GM18511 (cell line): Measurements from ENCODE around the gene HOXC6.
A peak's percentile ranks its signal among the peaks of the same experiment; 100 is the strongest.
"Not testable (repeated sequence)": the region's sequence is repeated elsewhere in the genome, so short reads cannot be mapped to it uniquely, and the experiment has no call there.

ENCODE experiments used
- ATAC-seq: cut with Tn5 transposase; IDR thresholded peaks from one replicate; pipeline ENCODE4 v1.9.1; 2021; ENCODE audit warnings: mild to moderate bottlenecking, moderate library complexity; ENCODE audit not compliant: unreplicated experiment

The HOXC6 gene

DNA sequence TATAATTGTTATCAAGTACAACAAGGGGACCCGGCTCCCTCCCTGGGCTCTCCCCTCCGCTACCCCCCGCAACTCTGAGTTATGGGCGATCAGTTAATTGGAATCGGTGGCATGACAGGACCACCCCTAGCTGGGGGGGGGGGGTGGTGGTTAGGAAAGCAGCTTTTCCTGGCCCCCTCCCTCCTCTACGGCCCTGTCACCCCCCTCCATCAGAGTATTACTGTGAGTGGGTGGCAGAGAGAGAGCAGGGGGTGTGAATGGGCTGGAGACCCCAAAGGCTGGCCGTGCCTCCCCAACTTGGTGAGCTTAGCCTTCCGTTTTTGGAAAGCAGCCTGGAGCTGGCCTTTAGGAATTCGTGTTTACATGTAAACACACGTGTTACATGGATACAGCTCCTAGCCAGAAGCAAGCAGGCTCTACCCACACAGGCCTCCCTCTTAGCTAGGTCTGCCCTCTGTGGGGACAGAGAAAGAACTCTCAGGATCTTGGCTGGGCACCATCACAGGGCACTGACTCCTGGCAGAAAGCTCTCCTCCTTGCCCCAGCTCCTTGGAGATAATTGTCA, 24.3 kb downstream of the HOXC6 start:
- ATAC-seq, result peak; percentile 19

DNA sequence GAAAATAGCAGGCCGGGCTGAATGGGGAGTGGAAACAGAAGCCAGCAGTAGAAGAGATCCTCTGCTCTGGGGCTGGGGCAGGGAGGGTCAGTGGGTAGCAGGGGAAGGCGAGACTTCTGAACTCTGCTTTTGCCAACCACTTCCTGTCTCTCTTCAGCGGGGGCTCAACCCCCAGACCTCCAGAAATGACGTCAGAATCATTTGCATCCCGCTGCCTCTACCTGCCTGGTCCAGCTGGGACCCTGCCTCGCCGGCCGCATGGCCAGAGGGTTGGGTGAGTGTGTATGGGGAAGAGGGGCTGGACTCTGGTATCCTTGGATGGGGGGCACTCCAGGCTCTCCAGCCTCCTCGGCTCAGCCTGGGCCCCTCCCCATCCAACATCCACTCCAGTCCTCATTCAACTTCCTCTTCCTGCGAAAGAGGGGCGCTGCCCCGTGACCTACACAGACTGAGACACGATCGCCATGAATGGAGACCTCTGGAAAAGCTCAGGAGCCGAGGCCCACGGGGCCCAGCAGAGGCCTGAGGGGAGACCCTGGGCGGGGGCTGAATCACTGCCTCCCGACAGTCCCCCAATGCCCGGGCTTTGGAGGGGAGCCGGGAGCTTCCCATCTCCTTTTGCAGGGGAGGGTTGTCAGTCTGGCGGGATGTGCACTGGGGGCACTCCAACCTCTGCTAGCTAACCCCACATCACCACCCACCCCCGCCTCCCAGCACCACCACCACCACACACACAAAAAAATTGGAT, 24.9 kb downstream of the HOXC6 start:
- ATAC-seq, result peak; percentile 79

DNA sequence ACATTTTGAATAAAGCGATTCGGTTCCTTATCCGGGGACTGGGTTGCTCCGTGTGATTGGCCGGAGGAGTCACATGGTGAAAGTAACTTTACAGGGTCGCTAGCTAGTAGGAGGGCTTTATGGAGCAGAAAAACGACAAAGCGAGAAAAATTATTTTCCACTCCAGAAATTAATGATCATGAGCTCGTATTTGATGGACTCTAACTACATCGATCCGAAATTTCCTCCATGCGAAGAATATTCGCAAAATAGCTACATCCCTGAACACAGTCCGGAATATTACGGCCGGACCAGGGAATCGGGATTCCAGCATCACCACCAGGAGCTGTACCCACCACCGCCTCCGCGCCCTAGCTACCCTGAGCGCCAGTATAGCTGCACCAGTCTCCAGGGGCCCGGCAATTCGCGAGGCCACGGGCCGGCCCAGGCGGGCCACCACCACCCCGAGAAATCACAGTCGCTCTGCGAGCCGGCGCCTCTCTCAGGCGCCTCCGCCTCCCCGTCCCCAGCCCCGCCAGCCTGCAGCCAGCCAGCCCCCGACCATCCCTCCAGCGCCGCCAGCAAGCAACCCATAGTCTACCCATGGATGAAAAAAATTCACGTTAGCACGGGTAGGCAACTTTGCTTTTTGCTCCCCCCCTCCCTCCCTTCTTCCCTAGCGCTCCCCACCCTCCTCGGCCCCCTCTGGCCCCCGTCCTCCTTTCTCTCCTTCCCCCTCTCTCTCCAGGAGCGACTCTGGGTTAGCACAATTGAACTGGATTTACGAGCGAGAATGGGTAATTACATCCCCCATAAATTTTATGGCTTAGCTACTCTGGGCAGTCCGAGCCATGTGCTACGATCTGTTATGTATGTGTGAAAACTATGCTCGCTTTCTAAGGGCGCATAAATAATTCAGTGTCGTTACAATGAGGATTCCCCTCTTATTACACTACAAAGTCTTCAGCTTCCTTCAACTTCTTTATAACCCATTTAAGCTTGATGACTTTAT, 25.8 kb downstream of the HOXC6 start, which contains the start of gene HOXC4:
TSS of gene HOXC4 (plus strand) at position 85 of the 991 bp plus-strand sequence. CDS start at position 173, 88 bp downstream.
- ATAC-seq, result peak; percentile 60

DNA sequence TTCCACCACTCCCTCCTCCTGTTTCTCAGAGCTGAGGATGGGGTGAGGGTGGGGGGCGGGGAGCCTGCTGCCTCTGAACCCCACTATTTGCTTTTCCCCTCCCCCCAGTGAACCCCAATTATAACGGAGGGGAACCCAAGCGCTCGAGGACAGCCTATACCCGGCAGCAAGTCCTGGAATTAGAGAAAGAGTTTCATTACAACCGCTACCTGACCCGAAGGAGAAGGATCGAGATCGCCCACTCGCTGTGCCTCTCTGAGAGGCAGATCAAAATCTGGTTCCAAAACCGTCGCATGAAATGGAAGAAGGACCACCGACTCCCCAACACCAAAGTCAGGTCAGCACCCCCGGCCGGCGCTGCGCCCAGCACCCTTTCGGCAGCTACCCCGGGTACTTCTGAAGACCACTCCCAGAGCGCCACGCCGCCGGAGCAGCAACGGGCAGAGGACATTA, 26.5 kb downstream of the HOXC6 start:
- no peak for ATAC-seq

DNA sequence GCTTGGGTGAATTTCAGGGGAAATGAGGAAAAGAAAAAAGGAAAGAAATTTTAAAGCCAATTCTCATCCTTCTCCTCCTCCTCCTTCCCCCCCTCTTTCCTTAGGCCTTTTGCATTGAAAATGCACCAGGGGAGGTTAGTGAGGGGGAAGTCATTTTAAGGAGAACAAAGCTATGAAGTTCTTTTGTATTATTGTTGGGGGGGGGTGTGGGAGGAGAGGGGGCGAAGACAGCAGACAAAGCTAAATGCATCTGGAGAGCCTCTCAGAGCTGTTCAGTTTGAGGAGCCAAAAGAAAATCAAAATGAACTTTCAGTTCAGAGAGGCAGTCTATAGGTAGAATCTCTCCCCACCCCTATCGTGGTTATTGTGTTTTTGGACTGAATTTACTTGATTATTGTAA, 27.3 kb downstream of the HOXC6 start:
- no peak for ATAC-seq

DNA sequence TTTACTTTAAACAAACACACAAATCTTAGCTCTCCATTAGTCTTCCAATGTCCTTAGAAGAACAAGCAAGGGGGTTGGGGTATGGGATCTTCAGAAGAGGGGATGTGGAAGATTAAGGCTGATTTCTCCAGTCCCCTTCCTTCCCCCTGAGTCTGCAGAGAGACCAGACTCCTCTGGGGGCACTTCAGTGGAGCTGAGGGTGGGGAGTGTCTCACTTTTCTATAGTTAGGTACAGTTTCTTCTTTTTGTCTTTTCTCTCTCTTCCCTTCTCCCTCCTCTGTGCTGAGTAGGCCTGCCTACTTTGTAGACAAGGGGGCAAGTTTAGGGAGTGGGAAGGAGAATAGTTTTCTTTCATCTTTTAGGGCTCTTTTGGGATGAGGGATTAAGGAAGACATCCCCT, 27.9 kb downstream of the HOXC6 start:
- ATAC-seq, result no peak

DNA sequence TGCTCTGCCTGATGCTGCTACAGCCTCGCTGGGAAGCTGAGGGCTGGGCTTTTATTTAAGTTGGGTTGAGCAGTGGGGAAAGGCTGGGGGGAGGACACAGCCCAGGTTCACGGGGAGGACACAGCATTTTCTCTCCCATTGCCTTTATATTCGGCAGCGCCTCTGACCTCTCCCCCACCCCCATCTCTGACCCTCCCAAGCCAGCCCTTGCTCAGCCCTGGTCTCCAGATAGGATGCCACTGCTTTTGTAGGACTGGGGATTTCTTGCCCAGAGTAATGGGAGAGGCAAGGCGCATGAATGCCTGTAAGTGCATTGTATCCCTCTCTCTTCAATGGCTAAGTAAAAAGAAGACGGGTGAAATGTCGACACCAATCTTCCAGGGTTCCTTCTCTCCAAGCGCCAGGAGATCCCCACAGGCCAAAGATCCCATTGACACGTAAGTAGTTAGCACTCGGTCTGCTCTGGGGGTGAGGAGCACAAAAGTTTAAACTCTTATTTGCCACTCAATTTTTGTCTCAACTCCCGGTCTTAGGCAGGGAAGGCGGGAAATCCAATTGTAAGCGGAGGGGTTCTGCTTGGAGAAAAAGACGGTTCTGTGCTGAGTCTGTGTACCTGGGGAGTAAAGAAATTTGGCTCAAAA, 30.0 kb downstream of the HOXC6 start:
- ATAC-seq, result no peak

DNA sequence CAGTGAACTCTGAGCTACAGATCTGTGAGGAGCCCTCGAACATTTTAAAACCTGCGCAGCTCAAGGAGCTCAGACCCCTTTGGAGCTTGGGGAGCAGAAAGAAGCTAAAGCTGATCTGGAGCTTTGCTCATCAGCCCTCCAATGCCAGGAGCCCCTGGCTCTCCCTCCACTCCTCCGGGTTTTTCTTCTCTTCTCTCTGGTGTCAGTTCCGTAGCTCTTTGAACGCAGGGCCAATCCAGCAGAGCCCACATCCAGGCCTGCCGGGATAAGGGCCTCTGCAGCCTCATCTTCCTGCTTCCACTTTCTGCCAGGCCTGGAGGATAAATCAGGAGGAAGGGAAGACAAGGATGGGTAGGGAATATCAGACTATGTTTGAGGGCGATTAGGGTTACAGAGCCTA, 31.4 kb downstream of the HOXC6 start:
- ATAC-seq, result no peak

DNA sequence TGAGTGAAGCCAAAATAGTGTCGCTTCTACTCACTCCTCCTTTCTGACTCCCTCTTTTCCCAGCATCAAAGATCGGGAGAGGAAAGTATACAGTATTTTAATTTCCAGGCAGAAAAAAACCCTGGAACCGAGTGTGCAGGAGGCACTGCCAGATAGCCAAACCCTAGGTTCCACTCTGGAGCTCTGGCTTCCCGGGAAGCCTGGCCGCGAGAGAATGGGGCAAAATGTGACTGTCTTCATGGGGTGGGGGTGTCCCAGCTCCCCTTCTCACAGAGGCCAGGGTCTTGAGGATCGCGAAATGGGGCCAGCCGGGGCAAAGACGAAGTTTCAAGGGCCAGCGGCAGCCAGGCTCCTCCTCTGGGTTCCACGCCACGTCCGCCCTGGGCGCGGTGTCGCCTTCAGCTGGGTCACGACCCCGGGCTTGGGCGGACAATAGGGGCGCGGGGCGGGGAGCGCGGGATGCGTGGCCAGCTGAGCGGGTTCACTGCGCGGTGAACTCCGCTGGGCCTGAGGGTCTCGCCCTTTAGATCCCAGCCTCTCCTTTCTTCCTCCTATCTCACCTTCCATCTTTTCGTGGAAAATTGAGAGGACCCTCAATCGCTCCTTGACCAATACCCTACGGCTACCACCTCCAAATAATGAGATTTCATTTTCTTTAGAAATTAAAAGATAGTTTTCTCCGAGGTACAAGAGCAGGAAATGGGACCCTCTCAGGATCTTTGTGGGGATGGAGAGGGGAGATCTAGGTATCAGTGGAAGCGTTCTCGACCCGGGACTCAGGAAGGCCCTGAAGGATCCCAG, 32.1 kb downstream of the HOXC6 start:
- no peak for ATAC-seq

DNA sequence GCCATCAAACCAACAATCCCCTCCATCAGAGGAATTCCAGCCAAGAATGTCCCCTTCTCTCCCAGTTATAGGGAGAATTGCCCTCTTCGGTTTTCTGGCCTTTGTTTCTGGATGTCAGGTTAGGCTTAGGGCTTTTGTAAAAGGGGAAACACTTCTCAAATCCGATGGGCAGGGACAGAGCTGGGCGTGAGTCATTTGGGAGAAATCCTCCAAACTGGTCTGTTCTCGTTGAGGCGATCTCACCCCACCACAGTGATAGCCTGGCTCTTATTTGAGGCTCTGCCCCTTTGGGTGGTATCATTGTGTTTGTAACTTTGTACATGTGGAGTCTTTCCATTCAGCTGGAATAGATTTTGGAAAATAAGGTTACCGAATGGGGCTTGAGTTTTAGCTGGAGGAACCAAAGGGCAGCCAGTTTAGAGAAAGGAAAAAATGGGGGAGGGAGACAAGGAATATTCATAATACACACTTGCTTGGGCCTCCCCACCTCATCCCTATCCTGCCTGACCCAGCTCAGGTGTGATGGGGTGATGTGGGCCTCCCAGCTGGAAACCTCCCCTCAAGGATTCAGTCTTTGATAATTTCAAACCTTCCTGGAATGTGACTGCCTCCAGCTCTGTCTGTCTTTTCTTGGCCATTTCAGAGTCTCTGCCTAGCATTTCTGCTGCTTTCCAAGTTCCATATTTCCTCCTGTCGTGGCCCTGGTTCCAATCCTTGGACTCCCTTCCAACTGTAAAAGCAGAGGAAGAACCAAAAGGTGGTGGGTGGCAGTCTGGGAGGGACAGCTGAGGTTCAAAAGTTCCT, 32.9 kb downstream of the HOXC6 start:
- ATAC-seq, result no peak

DNA sequence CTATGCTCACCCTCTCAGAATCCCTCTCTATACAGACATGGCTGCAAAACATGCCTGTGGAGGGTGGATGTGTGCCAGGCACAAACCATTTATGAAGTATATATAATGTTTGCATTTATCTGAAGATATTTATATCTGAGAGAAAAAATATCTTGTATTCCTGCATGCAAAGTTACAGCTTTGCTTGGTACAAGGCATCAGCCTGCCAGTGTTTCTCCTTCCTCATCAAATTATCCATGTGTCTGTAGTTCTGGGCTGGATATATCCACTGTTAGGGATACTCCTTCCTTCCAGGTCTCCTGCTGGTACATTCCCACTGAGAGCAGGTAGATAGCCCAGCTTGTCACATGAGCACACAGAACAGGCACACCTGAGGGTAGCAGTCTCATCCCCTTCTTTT, 37.4 kb downstream of the HOXC6 start:
- no peak for ATAC-seq

DNA sequence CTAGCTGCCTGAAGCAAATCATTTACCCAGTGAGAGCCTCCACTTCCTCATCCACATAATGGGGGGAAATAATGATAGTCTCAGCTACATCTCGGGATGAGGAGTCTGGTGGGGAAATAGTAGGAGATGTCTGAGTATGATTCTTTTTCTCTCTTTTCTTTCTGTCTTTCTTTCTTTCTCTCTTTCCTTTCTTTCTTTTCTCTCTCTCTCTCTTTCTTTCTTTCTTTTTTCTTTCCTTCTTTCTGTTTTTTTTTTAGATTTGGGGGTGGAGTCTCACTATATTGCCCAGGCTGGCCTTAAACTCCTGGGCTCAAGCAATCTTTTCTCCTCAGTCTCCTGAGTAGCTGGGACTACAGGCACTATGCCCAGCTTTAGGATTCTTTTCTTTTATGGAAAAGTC, 38.2 kb downstream of the HOXC6 start:
- no peak for ATAC-seq

DNA sequence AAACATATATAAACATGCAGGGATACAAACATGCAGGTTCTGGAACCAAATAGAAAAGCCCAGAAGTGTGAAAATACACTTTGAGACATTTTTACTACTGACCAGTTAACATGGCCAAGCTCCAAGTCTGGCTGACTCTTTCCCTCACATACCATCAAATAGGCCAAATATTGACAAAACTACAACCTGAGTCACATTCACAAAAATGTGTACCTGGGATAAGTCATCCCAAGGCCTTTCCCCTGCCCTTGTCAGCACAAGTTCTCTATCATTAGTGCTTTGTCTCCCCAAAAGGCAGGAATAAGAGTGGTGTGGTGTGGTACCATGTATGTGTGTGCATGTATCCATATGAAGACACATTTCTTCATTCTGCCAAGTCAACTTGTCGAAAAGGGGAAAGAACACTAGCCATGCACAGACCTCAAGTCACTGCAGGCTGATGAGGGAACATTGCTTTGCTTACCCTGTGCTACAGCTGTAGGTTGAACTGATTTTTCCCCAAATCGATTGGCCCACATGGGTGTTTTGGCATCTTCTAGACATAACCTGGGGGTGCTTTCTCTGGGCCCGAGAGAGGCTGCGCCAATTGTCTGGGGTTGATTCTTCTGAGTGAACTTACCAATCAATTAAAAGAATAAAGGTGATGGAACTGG, 40.3 kb downstream of the HOXC6 start:
- ATAC-seq, result no peak

DNA sequence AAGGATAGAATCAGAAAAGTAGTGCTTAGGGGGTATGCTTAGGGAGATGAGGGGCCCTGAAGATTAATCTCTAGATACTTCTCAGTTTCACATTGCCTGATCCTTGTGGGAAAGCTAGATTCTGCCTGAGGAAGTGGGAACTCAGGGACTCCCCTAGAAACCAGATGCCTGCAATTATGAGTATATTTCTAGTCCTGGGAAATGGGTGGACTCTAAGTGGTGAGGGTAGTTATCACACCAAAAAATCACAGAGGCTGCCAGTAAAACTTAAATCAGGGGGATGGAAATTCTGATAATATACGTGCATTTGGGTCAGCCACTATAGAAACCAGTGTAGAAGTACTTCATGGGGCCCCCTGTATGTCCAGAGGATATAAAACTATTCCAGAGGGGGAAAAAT, 43.7 kb downstream of the HOXC6 start:
- ATAC-seq, result no peak

DNA sequence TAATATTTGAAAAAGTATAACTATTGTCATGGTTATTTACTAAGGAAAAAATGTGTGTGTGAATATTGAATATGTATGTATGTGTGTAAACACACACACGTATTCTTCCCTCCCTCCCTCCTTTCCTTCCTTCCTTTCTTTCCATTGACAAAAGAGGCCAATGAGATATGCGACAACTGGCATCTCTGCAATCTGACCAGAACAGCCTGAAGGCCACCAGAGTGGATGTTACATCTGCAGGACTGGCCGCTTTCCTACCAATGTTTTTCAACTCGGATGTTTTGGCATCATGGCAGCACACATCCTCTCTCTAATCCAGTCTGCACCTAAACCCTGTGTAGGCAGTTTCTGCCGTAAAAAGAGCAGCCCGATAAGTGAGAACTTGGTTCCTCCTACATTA, 46.1 kb downstream of the HOXC6 start:
- ATAC-seq, result no peak

DNA sequence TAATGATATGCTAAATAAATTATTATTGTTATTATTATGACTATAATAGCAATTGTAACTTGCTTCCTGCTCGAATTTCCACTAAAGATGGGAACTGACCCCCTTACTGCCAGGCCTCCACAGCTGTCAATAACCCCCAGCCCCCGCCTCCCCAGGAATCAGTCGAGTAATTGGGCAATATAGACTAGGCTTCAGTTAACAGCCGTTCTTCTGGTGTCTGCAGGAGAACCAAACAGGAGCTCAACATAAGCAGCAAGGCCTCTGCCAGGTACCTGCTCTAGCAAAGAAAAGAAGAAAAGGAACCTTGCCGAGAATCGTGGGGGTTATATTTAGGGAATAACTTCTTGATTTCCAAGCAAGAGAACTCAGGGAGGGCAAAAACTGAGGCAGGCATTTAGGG, 47.2 kb downstream of the HOXC6 start:
- no peak for ATAC-seq

DNA sequence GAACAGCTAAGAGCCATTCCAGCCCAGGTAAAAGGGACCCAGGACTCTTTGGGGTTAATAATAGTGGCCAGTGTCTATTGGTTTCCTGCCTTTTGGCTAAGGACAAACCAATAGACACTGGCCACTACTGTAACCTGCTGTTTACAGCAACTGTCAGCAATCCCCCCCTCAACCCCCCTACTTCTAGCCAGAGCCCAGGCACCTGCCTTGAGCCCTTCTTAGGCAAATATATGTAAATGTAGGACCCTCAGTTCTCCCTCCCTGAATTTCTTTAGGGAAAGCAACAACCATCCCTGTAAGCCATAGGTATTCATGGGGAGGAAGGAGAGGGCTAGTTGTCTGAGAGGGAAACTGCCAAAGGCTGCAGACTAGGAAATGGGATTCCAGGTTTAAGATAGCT, 47.7 kb downstream of the HOXC6 start:
- no peak for ATAC-seq

DNA sequence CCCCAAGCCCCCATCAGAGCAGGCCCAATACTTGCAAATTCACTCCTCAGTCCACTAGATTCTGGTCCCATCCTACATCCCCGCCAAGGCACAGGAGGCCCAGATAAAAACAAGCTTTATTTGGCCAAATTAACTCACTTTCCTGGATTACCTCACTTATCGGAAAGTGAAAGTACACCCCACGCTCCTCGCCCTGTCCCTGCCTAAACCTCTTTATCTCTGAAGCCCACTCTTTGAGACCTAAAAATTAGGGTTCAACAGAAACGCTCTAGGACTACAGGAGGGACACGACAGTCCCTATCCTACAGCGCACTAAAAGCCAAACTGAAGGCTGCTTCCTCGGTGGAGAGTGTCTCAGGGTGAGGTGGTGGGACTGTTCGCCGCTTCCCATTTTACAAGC, 49.6 kb downstream of the HOXC6 start:
- ATAC-seq, result not testable (repeated sequence)

DNA sequence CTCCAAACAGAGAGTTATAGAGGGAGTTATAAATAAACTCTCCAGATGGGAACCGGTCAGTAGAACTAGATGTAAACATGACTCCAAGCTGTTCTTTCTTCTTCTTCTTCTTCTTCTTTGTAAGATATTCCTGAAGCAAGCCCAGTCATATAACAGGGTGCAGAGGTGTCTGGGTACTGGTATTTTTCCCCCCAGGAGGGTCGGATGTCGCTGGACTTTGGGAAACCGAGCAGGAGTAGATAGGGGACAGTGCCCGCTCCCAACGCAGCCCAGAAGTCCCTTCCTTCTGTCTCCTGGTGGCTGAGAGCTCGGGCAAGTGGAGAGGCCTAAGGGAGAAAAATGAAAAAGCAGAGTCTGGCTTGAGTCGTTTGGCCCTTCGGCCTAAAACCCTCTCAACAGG, 50.9 kb downstream of the HOXC6 start:
- not testable (repeated sequence) for ATAC-seq
